SK-N-SH treated with all-trans-retinoic acid at 6 μM for 48 hours (cell line): ENCODE results near the gene ANKMY2.

Source experiments
- ATAC-seq: fragments of 200-7000 bp; cut with Tn5 transposase; 3 replicates; pipeline ENCODE4 v1.9.1; 2020; ENCODE audit warnings: mild to moderate bottlenecking, moderate library complexity
- ARNTL ChIP-seq: fragments of 450-650 bp; formaldehyde crosslinking; IDR thresholded peaks from 2 replicates; pipeline ENCODE4 v1.5.0; 2020; ENCODE audit warnings: low read depth, mild to moderate bottlenecking, moderate library complexity, borderline replicate concordance
- CREB5 ChIP-seq: fragments of 250-450 bp; sonication (Bioruptor Pico); IDR thresholded peaks from 2 replicates; pipeline ENCODE4 v1.5.1; 2020; ENCODE audit warnings: low read depth, mild to moderate bottlenecking, moderate library complexity
- CSDC2 ChIP-seq: fragments of 250-450 bp; sonication (Bioruptor Pico); IDR thresholded peaks from 2 replicates; pipeline ENCODE4 v1.5.0; 2020; ENCODE audit warnings: mild to moderate bottlenecking, moderate library complexity
- CSRNP3 ChIP-seq: fragments of 250-450 bp; sonication (Bioruptor Pico); IDR thresholded peaks from 2 replicates; pipeline ENCODE4 v1.5.1; 2021; ENCODE audit warnings: mild to moderate bottlenecking, moderate library complexity
- ESRRG ChIP-seq: fragments of 250-450 bp; sonication (Bioruptor Pico); IDR thresholded peaks from 2 replicates; pipeline ENCODE4 v1.6.1; 2021; ENCODE audit warnings: mild to moderate bottlenecking
- GLIS3 ChIP-seq: fragments of 250-450 bp; sonication (Bioruptor Pico); IDR thresholded peaks from 2 replicates; pipeline ENCODE4 v1.5.0; 2020; ENCODE audit warnings: mild to moderate bottlenecking, moderate library complexity
- ISL1 ChIP-seq: fragments of 250-450 bp; sonication (Bioruptor Pico); IDR thresholded peaks from 2 replicates; pipeline ENCODE4 v2.1.2; 2022; ENCODE audit warnings: mild to moderate bottlenecking, moderate library complexity
- PATZ1 ChIP-seq: fragments of 250-450 bp; sonication (Bioruptor Pico); IDR thresholded peaks from 2 replicates; pipeline ENCODE4 v1.8.0; 2020; ENCODE audit warnings: mild to moderate bottlenecking, moderate library complexity, borderline replicate concordance
- POU6F1 ChIP-seq: fragments of 250-450 bp; sonication (Bioruptor Pico); IDR thresholded peaks from 2 replicates; pipeline ENCODE4 v1.8.0; 2021; ENCODE audit warnings: low read depth, mild to moderate bottlenecking, moderate library complexity, borderline replicate concordance
- PPARA ChIP-seq: fragments of 250-450 bp; sonication (Bioruptor Pico); IDR thresholded peaks from 2 replicates; pipeline ENCODE4 v1.5.0; 2020; ENCODE audit warnings: mild to moderate bottlenecking, borderline replicate concordance
- RARB ChIP-seq: fragments of 250-450 bp; sonication (Bioruptor Pico); IDR thresholded peaks from 2 replicates; pipeline ENCODE4 v1.8.0; 2021; ENCODE audit warnings: mild to moderate bottlenecking, moderate library complexity
- SNAI2 ChIP-seq: fragments of 250-450 bp; sonication (Bioruptor Pico); IDR thresholded peaks from 2 replicates; pipeline ENCODE4 v1.5.0; 2020; ENCODE audit warnings: mild to moderate bottlenecking, moderate library complexity
- TCF4 ChIP-seq: fragments of 250-450 bp; sonication (Bioruptor Pico); IDR thresholded peaks from 2 replicates; pipeline ENCODE4 v1.8.0; 2021; ENCODE audit warnings: mild to moderate bottlenecking, moderate library complexity, borderline replicate concordance
- TOX ChIP-seq: fragments of 250-450 bp; sonication (Bioruptor Pico); IDR thresholded peaks from 2 replicates; pipeline ENCODE4 v1.8.0; 2021; ENCODE audit warnings: mild to moderate bottlenecking, moderate library complexity, borderline replicate concordance
- TSHZ2 ChIP-seq: fragments of 250-450 bp; sonication (Bioruptor Pico); IDR thresholded peaks from 2 replicates; pipeline ENCODE4 v1.5.0; 2020; ENCODE audit warnings: mild to moderate bottlenecking, moderate library complexity
- ZC3H10 ChIP-seq: fragments of 250-450 bp; sonication (Bioruptor Pico); IDR thresholded peaks from 2 replicates; pipeline ENCODE4 v1.5.1; 2021; ENCODE audit warnings: mild to moderate bottlenecking, moderate library complexity
- ZFP3 ChIP-seq: fragments of 250-450 bp; sonication (Bioruptor Pico); IDR thresholded peaks from 2 replicates; pipeline ENCODE4 v1.5.0; 2020; ENCODE audit warnings: mild to moderate bottlenecking, moderate library complexity
- ZFP30 ChIP-seq: fragments of 450-650 bp; formaldehyde crosslinking; IDR thresholded peaks from 2 replicates; pipeline ENCODE4 v1.5.0; 2022; ENCODE audit warnings: mild to moderate bottlenecking, moderate library complexity
- ZNF565 ChIP-seq: fragments of 450-650 bp; formaldehyde crosslinking; conservative IDR thresholded peaks from 2 replicates; pipeline ENCODE4 v1.5.0; 2020; ENCODE audit warnings: low read depth, mild to moderate bottlenecking, moderate library complexity
- ZNF70 ChIP-seq: fragments of 450-650 bp; formaldehyde crosslinking; IDR thresholded peaks from 2 replicates; pipeline ENCODE4 v1.5.0; 2020; ENCODE audit warnings: mild to moderate bottlenecking, moderate library complexity
- ZNF8 ChIP-seq: fragments of 450-650 bp; formaldehyde crosslinking; IDR thresholded peaks from 2 replicates; pipeline ENCODE4 v1.5.0; 2020; ENCODE audit warnings: mild to moderate bottlenecking, moderate library complexity

ANKMY2 gene

GRCh38 chr7:16650266-16650665 lies 4.7 kb upstream of the ANKMY2 start:
- no peak for TF ChIP-seq ARNTL (CRISPR knock-in tag)
- TF ChIP-seq PATZ1 (CRISPR knock-in tag) = no peak
- no peak for TF ChIP-seq ZNF8 (CRISPR knock-in tag)
- no peak for TF ChIP-seq GLIS3 (CRISPR knock-in tag)
- no peak for TF ChIP-seq CSDC2 (CRISPR knock-in tag)
- TF ChIP-seq TCF4 (CRISPR knock-in tag) = no peak
- no peak for TF ChIP-seq ZC3H10 (CRISPR knock-in tag)
- no peak for TF ChIP-seq TOX (CRISPR knock-in tag)
- TF ChIP-seq ZFP3 (CRISPR knock-in tag) = no peak
- no peak for TF ChIP-seq TSHZ2 (CRISPR knock-in tag)
- no peak for TF ChIP-seq ZNF565 (CRISPR knock-in tag)
- no peak for TF ChIP-seq SNAI2 (CRISPR knock-in tag)
- TF ChIP-seq ZFP30 (CRISPR knock-in tag) = no peak
- TF ChIP-seq ESRRG (CRISPR knock-in tag) = no peak
- no peak for TF ChIP-seq POU6F1 (CRISPR knock-in tag)
- no peak for TF ChIP-seq CSRNP3 (CRISPR knock-in tag)
- no peak for TF ChIP-seq ISL1
- no peak for TF ChIP-seq RARB (CRISPR knock-in tag)
- ATAC-seq = no peak

GRCh38 chr7:16649196-16649595 lies 3.6 kb upstream of the ANKMY2 start:
- no peak for ATAC-seq
- TF ChIP-seq SNAI2 (CRISPR knock-in tag) = no peak
- no peak for TF ChIP-seq PATZ1 (CRISPR knock-in tag)
- TF ChIP-seq ISL1 = no peak
- no peak for TF ChIP-seq ZNF8 (CRISPR knock-in tag)
- no peak for TF ChIP-seq TOX (CRISPR knock-in tag)
- TF ChIP-seq ZNF70 (CRISPR knock-in tag) = no peak
- TF ChIP-seq ARNTL (CRISPR knock-in tag) = no peak
- TF ChIP-seq ZFP3 (CRISPR knock-in tag) = no peak
- TF ChIP-seq ZC3H10 (CRISPR knock-in tag) = no peak
- no peak for TF ChIP-seq ESRRG (CRISPR knock-in tag)
- TF ChIP-seq CREB5 = no peak
- no peak for TF ChIP-seq ZFP30 (CRISPR knock-in tag)
- no peak for TF ChIP-seq RARB (CRISPR knock-in tag)
- TF ChIP-seq PPARA (CRISPR knock-in tag) = no peak
- TF ChIP-seq ZNF565 (CRISPR knock-in tag) = no peak
- TF ChIP-seq GLIS3 (CRISPR knock-in tag) = no peak
